ENCODE measurements around the gene ARHGAP27. TPM values are rescaled to one million over a fixed set of nuclear protein-coding genes. Genes with fewer than 3 reads are reported as not detected.

Gene ARHGAP27
- total RNA-seq, 2 experiments from 2014 or later, result 55.5 to 56.8 TPM

- peak; percentile 84 for DNase-seq (ENCODE audit: low spot score)
- ChIA-PET CTCF (ENCODE audit: unreplicated experiment) (interaction anchor here (0.9 kb wide), 1 partner anchor 213 kb away, joined by 4 read pairs; no protein-coding TSS in a partner anchor), POLR2A (interaction anchor here (1.3 kb wide), 1 partner anchor 17 kb away, joined by 5 read pairs; no protein-coding TSS in a partner anchor)
- H4K20me1 ChIP-seq (ENCODE audit: insufficient read depth, low read length), result 0 out of 2 replicates have a peak, but pooled peaks cover 6% of the 10 kb centered on the region
- TF ChIP-seq, protein P1, sequence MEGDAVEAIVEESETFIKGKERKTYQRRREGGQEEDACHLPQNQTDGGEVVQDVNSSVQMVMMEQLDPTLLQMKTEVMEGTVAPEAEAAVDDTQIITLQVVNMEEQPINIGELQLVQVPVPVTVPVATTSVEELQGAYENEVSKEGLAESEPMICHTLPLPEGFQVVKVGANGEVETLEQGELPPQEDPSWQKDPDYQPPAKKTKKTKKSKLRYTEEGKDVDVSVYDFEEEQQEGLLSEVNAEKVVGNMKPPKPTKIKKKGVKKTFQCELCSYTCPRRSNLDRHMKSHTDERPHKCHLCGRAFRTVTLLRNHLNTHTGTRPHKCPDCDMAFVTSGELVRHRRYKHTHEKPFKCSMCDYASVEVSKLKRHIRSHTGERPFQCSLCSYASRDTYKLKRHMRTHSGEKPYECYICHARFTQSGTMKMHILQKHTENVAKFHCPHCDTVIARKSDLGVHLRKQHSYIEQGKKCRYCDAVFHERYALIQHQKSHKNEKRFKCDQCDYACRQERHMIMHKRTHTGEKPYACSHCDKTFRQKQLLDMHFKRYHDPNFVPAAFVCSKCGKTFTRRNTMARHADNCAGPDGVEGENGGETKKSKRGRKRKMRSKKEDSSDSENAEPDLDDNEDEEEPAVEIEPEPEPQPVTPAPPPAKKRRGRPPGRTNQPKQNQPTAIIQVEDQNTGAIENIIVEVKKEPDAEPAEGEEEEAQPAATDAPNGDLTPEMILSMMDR (conservative IDR thresholded peaks at IDR 0.05; ENCODE audit: low read length), result no peak
- no peak for TF ChIP-seq EZH2phosphoT487 (IDR thresholded peaks at IDR 0.05; ENCODE audit: borderline replicate concordance, low read depth, low read length)
- peak overlapping the region; percentile 92 for H3K4me2 ChIP-seq (ENCODE audit: low read length)
- peaks cover 43% of the 10 kb centered on the region for H3K79me2 ChIP-seq (ENCODE audit: insufficient read depth, low read depth, low read length)
- intact Hi-C loops (cut with micrococcal nuclease; ENCODE audit: unreplicated experiment), result no loop called here
- peaks cover 12% of the 10 kb centered on the region for H3K36me3 ChIP-seq (ENCODE audit: insufficient read depth, low read length)
- TSS peak; percentile 56 for BruUV-seq (replicated peaks)
- H3K9me2 ChIP-seq (ENCODE audit: insufficient read depth, low read length), result no peaks in the 10 kb centered on the region
- H3K4me1 ChIP-seq (ENCODE audit: insufficient read depth, low read length, poor library complexity, severe bottlenecking), result peaks cover 70% of the 10 kb centered on the region
- peak overlapping the region; percentile 75 for H3K4me3 ChIP-seq (ENCODE audit: low read depth, low read length, poor library complexity, severe bottlenecking)
- H3K9me3 ChIP-seq (ENCODE audit: low read length), result no peaks in the 10 kb centered on the region
- peak overlapping the region; percentile 62 for H2AFZ ChIP-seq (ENCODE audit: low read length)
- peak overlapping the region; percentile 68 for H3K27ac ChIP-seq (ENCODE audit: low read depth, low read length, poor library complexity, severe bottlenecking)
Measured at GRCh38 chr17:45410144-45411091, 22.3 kb downstream of the ARHGAP27 start.

DNA sequence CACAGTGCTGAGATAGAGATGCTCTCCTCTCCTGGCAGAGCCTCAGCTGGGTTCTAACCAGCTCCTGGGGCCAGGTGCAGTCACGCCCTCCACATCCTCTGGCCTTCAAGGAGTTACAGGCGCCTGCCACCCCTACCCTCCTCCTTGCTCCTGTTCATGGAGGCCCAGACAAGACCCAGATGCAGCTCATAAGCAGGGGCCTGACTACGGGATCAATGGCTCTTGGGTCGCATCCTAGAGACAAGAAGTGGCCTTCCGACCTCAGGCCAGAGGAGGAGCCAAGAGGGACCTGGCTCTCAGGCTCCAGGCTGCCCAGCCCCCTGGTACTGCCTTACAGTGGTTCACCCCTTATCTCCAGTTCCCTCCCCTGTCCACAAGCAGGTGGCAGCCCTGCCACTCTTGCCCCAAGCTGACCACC, 23.0 kb downstream of the ARHGAP27 start:
- Histone ChIP-seq H3K27ac (ENCODE audit: low read depth, low read length, poor library complexity, severe bottlenecking) (peak overlapping the region; percentile 68), H3K79me2 (ENCODE audit: insufficient read depth, low read depth, low read length) (peaks cover 43% of the 10 kb centered on the region), H3K4me3 (ENCODE audit: low read depth, low read length, poor library complexity, severe bottlenecking) (peak overlapping the region; percentile 75), H2AFZ (ENCODE audit: low read length) (peak overlapping the region; percentile 62; the same call in 1 of the 2 replicates), H3K9me3 (ENCODE audit: low read length) (no peaks in the 10 kb centered on the region), H3K9me2 (ENCODE audit: insufficient read depth, low read length) (no peaks in the 10 kb centered on the region), H4K20me1 (ENCODE audit: insufficient read depth, low read length) (0 out of 2 replicates have a peak, but pooled peaks cover 6% of the 10 kb centered on the region), H3K36me3 (ENCODE audit: insufficient read depth, low read length) (peaks cover 19% of the 10 kb centered on the region), H3K4me1 (ENCODE audit: insufficient read depth, low read length, poor library complexity, severe bottlenecking) (peaks cover 64% of the 10 kb centered on the region), H3K4me2 (ENCODE audit: low read length) (peak overlapping the region; percentile 92)
- peak; percentile 56 for DNase-seq (ENCODE audit: low spot score)
- BruUV-seq (replicated peaks), result no TSS peak
- ChIA-PET POLR2A (interaction anchor here (1.3 kb wide), 1 partner anchor 16 kb away, joined by 5 read pairs; no protein-coding TSS in a partner anchor), CTCF (ENCODE audit: unreplicated experiment) (interaction anchor here (0.6 to 0.9 kb wide), 2 partner anchors 108 to 212 kb away, joined by 3 to 4 read pairs; no protein-coding TSS in a partner anchor)
- intact Hi-C loops (cut with micrococcal nuclease; ENCODE audit: unreplicated experiment), result no loop called here
- no peak for TF ChIP-seq EZH2phosphoT487 (IDR thresholded peaks at IDR 0.05; ENCODE audit: borderline replicate concordance, low read depth, low read length)
- TF ChIP-seq, protein P1 (conservative IDR thresholded peaks at IDR 0.05; ENCODE audit: low read length), result no peak

Measured in OCI-LY7 (cell line).